ENCODE results near the gene KLHL3. TPM values are rescaled to one million over a fixed set of nuclear protein-coding genes. Genes with fewer than 3 reads are reported as not detected.

Gene KLHL3
- total RNA-seq, 1 donor from 2014 or later: 6.7 TPM

DNA sequence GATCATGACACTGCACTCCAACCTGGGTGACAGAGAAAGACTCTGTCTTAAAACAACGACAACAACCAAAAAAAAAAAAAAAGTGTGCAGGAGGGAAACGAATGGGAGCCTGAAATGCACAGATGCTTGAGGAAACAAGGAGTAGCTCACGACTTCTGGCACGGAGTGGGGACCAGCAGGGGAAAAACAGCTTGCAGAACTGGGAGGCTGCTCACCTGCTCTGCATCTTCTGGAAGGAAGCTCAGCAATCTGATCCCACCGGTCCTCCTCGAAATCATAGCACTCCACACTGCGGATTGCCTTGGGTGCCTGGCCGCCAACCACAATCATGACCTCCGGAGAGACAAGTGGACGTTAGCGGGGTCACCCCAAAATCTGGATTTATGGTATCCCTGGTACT lies 96.2 kb downstream of the KLHL3 start:
- ATAC-seq: no peak
- intact Hi-C loops (cut with DNase I): no loop called here
- no peaks in the 10 kb centered on the region for H3K9me3 ChIP-seq
- no peak overlapping the region for H3K27ac ChIP-seq
- H3K4me1 ChIP-seq: no peaks in the 10 kb centered on the region
- no peak for DNase-seq
- no peak overlapping the region for H3K4me3 ChIP-seq
- H3K36me3 ChIP-seq: no peaks in the 10 kb centered on the region
- no peaks in the 10 kb centered on the region for H3K27me3 ChIP-seq (ENCODE audit: low read depth)
- TF ChIP-seq, protein P1, sequence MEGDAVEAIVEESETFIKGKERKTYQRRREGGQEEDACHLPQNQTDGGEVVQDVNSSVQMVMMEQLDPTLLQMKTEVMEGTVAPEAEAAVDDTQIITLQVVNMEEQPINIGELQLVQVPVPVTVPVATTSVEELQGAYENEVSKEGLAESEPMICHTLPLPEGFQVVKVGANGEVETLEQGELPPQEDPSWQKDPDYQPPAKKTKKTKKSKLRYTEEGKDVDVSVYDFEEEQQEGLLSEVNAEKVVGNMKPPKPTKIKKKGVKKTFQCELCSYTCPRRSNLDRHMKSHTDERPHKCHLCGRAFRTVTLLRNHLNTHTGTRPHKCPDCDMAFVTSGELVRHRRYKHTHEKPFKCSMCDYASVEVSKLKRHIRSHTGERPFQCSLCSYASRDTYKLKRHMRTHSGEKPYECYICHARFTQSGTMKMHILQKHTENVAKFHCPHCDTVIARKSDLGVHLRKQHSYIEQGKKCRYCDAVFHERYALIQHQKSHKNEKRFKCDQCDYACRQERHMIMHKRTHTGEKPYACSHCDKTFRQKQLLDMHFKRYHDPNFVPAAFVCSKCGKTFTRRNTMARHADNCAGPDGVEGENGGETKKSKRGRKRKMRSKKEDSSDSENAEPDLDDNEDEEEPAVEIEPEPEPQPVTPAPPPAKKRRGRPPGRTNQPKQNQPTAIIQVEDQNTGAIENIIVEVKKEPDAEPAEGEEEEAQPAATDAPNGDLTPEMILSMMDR (IDR thresholded peaks at IDR 0.05): no peak

DNA sequence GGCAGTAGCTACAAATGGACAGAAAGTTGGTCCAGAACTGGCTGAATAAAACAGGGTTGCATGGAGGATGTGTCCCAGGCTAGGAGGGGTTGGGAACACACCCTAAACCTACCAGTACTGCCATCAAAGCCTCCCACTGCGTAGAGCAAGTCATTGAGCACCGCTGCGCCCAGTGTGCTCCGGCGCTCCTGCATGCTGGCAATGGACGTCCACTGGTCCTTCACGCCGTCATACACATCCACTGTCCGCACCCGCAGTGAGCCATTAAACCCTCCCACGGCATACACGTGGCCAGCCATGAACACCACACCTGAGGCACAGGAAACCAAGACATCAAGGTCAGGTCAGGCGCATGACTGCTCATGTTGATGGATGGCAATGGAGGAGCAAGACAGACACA lies 97.0 kb downstream of the KLHL3 start:
- Histone ChIP-seq H3K36me3 (no peaks in the 10 kb centered on the region), H3K27ac (no peak overlapping the region), H3K4me1 (no peaks in the 10 kb centered on the region), H3K27me3 (ENCODE audit: low read depth) (no peaks in the 10 kb centered on the region), H3K4me3 (no peak overlapping the region), H3K9me3 (no peaks in the 10 kb centered on the region)
- DNase-seq (no peak), ATAC-seq (no peak)
- intact Hi-C loops (cut with DNase I): no loop called here
- TF ChIP-seq, protein P1 (IDR thresholded peaks at IDR 0.05): no peak

DNA sequence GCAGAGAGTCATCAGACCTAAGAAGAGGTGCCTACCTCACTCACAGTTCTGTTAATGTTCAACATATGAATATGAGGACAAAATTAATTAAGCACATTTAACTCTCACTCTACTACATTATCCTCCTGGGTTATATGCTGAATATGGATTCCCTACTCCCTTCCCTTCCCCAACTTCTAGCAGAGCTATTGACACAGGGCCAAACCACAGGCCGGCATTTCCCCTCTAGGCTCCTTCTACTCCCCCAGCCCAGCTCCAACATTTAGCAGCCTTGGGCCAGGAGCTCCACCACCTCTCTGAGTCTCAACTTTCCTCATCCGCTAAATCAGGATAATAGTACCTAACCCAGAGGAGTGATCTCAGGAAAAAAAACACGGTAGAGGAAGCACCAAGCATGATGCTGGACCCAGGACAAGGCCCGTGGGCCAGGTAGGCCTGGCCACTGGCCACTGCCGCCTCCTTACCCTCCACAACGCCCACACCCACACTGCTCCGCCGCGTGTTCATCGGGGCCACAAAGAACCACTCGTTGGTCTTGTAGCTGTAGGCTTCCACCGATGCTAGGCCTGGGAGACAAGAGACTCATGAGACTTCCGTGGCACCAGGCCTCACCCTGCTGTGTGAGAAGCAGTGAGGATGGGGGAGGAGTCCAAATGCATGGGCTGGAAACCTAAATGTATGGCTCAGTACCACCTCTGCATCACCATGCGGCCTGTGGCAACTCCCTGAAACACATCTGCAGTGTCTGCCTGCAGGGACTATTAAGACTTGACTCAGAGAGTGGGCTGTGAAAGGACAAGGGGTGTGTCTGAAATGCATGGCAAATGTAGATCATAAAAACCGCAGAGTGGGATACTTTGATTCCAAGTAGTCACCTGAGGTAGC lies 98.8 kb downstream of the KLHL3 start:
- H3K27ac ChIP-seq: no peak overlapping the region
- TF ChIP-seq, protein P1 (IDR thresholded peaks at IDR 0.05): no peak
- intact Hi-C loops (cut with DNase I): no loop called here

DNA sequence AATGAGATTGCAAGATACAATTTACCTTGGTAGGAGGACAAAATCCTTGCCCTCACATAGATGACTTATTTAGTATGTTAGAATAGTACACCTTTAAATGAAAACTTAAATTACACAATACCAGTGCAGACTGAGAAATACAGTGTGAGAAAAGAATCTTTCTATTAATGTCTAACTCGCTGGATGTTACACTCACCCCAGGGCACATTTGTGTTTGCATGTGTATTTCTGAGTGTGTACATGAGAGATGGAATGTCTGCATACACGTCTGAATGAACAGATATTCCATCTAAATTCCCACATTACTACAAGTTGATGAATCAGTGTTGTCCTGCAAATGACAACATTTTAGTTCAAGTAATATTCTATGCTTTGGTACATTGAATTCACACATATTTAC lies 99.8 kb downstream of the KLHL3 start:
- no peak for DNase-seq
- Histone ChIP-seq H3K9me3 (no peaks in the 10 kb centered on the region), H3K4me3 (no peak overlapping the region), H3K27me3 (ENCODE audit: low read depth) (no peaks in the 10 kb centered on the region), H3K36me3 (no peaks in the 10 kb centered on the region), H3K27ac (no peak overlapping the region), H3K4me1 (no peaks in the 10 kb centered on the region)
- TF ChIP-seq, protein P1 (IDR thresholded peaks at IDR 0.05): no peak
- ATAC-seq: no peak
- intact Hi-C loops (cut with DNase I): no loop called here

More for the DNA sequence above, 98.8 kb downstream of the KLHL3 start:
- no peaks in the 10 kb centered on the region for H3K9me3 ChIP-seq
- no peak overlapping the region for H3K4me3 ChIP-seq
- DNase-seq (no peak), ATAC-seq (no peak)
- H3K36me3 ChIP-seq: no peaks in the 10 kb centered on the region
- H3K27me3 ChIP-seq (ENCODE audit: low read depth): no peaks in the 10 kb centered on the region
- no peaks in the 10 kb centered on the region for H3K4me1 ChIP-seq

DNA sequence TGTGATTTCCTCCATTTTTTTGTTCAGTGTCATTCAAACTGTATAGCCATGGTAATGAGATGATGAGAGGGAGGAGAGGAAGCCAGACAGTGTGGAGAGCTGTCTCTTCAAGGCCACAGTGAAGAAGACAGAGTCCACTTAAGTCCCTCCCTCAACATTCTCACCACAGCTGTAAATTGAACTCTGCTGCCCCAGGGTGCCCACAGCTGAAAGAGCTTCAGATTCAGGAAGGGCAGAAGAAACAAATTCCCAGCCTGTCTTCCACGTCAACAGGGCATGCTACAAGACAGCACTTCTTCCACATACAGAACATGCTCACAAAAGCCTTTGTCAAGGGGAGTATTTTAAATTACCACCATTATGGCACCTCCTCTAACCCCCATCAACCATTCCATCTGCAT lies 100.4 kb downstream of the KLHL3 start:
- Histone ChIP-seq H3K4me3 (no peak overlapping the region), H3K27ac (no peak overlapping the region), H3K4me1 (no peaks in the 10 kb centered on the region), H3K36me3 (no peaks in the 10 kb centered on the region), H3K9me3 (no peaks in the 10 kb centered on the region), H3K27me3 (ENCODE audit: low read depth) (no peaks in the 10 kb centered on the region)
- TF ChIP-seq, protein P1 (IDR thresholded peaks at IDR 0.05): no peak
- intact Hi-C loops (cut with DNase I): no loop called here
- ATAC-seq (no peak), DNase-seq (no peak)
